Suppressor macrophage (primary cell): ENCODE results near the gene SCN10A.
A peak's percentile ranks its signal among the peaks of the same experiment; 100 is the strongest.

Source experiments
- DNase-seq, 4 experiments: peaks; one replicate each; pipeline ENCODE4 v3.0.0-alpha.2; 2020 to 2022

SCN10A gene

DNA sequence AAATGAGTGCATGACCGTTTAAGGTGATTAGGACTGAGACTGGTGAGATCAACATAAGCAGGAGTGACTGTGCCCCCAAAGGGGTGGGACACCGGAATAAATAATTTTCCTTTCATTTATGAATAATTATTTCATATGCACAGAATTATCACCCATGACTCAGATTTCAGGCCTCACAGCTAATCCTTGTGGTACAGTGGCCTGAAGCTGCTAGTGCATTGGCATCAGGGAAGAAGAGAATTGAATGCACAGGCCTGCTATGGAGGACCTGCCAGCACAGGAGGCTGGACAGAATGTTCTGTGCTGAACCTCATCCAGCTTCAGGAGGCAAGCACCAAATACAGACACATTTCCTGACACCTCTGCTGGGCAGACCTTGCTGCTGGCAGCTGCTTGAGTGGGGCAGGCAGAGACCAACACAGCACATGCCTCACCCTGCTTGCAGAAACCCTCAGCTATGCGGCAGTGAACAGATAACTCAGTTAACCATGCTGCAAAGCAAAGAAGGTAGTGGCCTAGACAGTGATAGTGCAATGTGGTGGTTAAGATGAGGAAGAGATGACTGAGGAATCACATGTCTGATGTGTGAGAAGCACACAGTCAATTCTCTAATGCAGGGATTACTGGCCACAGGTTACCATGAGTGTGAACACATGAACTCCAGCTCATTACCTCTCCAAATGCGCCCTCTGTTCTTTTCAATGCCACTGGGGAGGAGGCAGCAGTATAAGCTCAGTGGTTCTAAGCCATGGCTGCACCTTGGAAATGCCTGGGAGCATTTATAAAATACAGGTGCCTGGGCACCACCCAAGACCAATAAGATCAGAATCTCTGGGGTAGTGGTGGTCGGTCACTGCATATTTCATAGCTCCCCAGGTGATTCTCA is 98.4 kb downstream of the SCN10A start:
- DNase-seq = peak in 2 of 4 experiments; percentile 22 to 33

DNA sequence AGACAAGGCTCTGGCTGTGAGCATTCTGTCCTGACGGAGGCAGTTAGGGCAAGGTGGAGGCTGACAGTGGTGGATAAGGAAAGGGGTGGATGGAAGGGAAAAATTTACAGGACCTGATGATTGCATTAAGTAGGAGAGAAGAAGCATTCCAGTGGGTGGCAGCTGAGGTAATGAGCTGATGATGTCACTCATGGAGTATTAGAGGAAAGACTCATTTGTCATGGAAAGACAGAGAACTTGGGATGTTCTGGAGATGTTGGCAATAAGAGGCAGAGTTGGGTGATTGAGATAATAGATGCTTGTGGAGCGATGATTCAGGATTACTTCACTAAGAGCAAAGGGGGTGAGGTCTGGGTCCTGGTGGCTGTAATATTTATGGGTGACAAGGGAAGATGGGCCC is 102.9 kb downstream of the SCN10A start:
- no peak for DNase-seq

DNA sequence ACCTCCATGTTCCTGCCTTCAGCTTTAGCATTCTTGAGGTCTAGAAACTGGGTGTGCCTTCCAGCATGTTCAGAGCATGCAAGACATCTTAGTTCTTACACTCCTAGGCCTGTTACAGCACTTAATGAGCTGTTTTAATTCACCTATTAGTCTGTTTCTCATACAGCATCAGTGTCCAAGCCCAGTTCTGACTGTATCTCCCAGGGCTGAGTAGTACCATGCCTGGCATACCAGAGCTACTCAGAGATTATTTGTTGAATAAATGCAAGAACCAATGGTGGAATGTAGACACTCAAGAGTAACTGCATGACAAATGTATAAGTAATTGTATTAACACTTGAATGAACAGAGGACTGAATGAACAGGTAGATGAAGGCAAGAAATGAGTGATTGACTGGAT is 104.7 kb downstream of the SCN10A start:
- DNase-seq = no peak

DNA sequence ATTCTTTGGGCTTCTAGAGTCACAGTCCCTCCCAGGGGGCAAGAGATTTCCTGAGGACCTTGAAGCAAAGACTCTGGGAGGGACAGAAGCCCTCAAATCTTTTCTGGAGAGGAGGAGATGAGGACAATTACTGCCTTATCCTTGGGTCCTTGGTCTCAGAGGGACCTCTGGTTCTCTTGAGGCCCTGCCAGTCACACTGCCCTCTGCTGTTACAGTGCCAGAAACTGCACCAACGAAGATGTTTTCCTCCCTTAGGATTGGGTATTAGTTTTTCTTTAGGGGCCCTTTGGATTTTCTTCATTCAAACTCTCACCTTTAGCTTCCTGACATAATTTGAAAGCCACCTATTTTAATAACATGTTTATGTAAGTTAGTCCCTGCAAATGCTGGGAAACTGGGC is 108.3 kb downstream of the SCN10A start:
- peak in 3 of 4 experiments; percentile 5 to 22 (median 20) for DNase-seq

DNA sequence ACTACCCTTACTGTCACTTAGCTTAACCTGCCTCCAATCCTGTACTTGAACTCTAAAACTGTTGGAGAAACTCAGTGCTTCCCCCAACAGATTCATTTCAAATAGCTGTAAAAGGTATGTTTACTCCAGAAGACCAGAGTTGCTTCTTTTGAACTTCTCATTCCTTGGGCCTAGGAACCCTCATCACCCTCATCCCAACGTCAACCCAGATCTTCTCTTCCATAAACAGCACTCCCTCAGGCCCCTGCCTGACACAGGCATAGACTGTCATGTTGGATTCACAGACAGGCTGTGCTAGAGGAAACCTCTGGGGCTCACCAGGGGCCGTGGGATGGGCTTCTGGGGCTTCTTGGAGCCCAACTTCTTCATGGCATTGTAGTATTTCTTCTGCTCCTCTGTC is 109.1 kb downstream of the SCN10A start:
- no peak for DNase-seq

DNA sequence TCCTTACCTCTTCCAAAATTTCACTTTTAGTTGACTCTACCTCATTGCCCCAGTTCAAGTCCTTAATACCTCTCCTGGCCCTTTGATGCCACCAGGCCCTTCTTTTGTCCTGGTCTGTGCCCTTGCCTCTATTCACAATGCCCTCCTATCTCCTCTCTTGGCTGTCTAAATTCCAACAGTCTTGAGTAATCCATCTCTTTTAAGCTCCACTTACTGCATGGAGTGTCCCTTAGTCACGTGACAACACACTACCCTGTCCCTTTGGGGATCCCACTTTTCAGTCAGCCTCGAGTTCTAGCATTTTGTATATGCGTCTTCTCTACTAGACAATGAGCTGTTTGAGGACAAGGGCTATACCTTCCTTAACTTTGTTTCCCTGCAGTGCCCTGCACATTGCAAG is 113.8 kb downstream of the SCN10A start:
- no peak for DNase-seq

DNA sequence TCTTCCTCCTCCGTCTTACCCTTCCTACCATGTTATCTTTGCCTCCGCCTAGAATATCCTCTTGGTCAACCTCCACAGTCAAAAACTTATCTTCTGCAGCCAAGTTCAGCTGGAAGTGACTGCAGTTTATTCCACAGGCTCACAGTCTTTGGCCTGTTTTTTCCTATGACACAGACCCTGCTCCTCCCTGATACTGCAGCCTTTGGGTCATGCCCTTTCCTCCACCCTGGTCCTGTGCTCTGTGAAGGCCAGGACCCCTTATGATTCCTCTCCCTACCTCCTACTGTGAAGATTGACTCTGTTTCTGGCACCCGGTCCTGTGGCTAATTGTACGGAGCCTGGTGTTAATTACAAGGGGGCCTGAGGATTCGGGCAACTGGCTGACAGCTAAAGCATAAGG is 117.3 kb downstream of the SCN10A start:
- DNase-seq = no peak

DNA sequence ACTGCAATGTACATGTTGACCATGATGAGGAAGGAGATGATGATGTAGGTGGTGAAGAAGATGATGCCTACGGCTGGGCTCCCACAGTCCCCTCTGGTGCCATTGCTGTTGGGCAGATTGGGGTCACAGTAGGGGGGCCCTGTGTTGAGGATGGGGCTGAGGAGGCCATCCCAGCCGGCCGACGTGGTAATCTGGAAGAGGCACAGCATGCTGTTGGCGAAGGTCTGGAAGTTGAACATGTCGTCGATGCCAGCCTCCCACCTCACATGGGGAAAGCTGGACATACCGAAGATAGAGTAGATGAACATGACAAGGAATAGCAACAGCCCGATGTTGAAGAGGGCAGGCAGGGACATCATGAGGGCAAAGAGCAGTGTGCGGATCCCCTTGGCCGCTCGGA is 118.0 kb downstream of the SCN10A start:
- no peak for DNase-seq

DNA sequence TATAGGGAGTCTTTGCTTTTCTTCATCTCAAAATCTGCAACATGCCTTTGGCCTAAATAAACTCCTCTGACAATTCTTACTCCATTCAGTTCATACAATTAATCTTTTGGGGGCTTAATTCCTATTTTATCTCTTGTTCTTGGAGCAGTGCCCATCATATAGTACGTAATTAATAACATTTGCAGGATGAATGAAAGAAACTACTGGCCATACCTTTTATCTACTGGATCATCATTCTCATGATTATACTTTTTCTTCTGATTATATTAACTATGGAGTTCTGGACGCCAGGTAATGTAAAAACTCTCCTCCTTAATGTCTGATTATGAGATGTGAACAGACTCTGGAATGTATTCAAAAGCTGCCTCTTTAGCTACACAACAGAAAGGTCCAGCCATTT is 120.0 kb downstream of the SCN10A start:
- DNase-seq = no peak

DNA sequence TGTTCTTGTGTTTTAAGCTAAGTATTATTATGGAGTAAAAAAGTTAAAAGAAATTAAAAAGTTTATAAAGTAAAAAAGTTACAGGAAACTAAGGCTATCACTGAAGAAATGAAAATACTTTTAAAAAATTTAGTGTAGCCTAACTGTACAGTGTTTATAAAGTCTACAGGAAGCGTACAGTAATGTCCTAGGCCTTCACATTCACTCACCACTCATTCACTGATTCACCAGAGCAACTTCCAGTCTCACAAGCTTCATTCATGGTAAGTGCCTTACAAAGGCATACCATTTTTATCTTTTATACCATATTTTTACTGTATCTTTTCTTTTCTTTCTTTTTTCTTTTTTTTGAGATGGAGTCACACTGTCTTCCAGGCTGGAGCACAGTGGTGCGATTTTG is 125.8 kb downstream of the SCN10A start:
- DNase-seq = no peak

DNA sequence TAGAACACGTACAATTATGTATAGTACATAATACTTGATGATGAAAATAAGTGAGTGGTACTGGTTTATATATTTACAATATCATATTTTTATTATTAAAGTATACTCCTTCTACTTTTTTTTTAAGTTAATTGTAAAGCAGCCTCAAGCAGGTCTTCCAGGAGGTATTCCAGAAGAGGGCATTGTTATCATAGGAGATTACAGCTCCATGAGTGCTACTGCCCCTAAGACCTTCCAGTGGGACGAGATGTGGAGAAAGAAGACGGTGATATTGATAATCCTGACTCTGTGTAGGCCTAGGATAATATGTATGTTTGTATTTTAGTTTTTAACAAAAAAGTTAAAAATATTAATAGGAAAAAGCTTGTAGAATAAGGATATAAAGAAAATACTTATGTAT is 126.2 kb downstream of the SCN10A start:
- DNase-seq = no peak

DNA sequence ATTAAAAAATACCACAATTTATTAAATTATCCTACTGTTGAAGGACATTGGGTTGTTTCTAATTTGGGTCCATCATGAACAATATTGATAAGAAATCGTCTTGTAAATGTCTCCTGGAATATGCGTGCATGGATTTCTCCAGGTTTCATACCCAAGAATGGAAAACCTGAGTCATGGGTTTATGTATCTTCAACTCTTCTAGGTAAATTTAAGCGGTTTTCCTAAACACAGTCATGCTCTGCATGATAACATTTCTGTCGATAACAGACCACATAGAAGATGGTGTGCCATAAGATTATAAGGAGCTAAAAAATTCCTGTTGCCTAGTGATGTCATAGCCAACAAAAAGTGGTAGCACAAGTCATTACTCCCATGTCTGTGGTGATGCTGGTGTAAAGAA is 126.7 kb downstream of the SCN10A start:
- no peak for DNase-seq

DNA sequence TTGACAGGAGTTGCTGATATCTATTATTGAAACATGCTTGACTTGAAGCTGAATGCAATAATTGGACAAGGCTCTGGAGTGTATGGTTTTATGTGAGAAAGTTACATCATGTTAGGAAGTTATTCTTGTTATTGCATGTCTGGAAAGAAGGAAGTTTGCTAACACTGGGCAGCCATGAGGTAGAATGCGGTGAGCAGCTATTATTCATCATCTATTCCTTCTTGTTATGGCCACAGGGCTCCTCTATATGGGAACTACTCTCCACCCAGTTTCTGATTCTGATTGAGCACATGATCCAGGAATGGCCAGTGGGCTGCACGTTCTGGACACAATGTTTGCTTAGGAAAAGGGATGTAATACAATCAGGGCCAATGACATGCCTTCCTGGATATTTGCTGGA is 128.7 kb downstream of the SCN10A start:
- peak; percentile 47 to 63 (median 49) for DNase-seq

DNA sequence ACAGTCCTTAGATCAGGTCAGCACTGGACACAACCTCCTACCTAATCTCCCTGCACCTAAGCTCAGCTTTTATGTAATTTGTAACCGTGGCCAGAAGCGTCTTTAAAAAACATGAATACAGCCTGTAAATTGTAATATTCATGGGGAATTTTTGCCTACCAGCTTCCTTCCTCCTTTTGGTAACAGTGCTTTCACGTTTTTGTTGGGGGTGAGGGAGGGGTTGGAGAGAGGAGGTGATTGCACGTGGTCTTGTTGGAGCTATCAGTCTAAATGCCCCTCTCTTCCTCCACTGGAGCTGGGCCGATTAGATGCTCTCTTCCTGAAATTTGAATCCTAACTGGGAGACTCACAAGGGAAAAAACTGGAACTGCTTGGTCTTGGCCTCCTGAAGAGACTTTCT is 131.5 kb downstream of the SCN10A start:
- DNase-seq = peak in 1 of 4 experiments; percentile 9

DNA sequence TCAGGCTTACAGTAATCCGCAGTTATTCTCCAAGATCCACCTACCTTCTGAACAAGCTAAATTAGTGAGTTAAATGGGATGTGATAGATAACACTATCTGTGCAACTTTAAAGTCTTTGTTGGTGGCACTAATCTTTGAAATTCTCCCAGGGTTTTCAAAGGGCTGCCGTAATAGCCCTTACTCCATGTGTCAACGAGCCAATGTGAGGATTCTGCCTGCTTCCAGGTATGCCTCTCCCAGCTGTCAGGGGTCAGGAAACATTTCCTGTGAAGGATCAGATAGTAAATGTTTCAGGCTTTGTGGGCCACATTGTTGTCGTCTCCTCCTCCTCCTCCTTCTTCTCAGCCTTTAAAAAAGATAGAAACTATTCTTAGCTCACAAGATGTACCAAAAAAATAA is 146.3 kb downstream of the SCN10A start:
- DNase-seq = no peak

DNA sequence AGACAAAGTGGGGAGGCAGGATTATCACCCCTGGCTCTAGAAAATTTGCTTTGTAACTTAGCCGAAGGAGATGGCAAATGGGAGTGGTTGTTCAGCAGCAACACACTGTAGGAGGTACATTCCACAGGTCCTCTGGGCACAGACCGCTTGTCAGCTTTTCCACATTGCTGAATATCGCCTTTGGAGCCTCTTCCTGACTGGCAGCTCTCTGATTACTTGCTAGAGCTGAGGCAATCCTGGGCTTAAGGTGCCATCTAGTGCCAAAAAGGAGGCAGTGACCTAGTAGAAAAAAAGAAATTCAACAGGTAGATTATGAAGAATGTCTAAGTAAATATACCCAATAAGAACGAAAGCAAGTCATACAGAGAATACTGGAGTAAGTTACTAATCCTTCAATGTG is 153.5 kb downstream of the SCN10A start:
- DNase-seq = peak in 2 of 4 experiments; percentile 7 to 10

DNA sequence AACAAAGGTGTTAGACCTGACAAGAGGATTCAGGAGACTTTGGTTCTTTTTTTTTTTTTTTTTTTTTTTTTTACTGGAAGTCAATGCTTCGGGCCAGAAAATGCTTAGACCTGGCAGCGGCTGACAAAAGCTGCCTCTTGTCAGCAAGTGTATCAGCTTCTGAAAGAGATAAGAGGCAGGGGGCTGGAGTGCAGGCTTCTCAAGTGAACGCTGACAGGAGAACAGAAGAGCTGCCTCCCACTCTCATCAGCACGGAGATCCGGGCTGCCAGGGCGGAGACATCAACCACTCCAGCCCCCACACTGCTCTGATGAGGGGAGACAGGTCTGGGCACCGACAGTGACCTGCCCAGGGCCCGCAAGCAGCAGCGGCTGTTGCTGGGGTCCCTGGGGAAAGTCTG is 157.2 kb downstream of the SCN10A start:
- DNase-seq = no peak

DNA sequence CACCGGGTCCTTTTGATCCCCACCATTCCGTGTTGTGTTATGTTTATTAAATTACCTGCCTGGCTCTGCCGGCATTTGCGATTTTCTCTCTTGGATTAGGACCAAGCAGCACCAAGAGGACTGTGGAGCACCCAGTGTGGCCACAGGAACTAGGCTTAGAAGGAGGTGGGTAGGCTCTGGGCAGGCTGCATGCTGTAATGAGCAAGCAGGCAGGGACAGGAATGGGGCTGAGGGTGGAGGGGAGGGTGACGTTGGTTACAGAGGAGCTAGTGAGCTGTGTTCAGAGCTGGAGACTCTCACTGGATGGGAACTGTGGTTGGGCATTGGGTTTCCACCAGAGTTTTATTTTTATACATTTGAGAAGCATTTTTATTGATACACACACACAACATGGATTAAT is 158.6 kb downstream of the SCN10A start:
- DNase-seq = no peak

DNA sequence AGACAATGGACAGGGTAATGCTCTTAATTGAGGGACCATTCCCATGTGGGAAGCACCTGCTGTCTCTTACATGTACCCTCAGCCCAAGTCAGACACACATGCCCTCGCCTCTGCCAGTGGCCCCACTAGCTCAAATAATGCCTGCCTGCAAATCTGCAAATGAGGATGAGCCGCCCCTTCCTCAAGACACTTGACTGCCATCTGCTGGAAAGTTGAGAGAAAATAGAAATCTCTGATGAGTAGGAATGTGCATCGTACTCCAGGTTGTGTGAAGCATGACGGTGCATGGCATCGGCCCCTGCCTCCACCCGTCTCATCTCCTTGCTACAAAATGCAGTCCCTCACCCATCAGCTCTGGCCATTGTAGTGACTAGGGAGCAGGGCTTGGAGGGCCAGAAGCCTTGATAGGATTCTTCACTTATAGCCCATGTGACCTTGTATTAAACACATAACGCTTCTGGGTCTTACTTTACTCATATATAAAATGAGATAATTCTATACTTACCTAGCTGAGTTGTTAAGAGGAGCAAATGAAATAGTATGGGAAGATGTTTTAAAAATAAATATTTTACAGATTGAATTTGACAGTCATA is 160.2 kb downstream of the SCN10A start:
- DNase-seq = peak; percentile 5 to 62 (median 36)

DNA sequence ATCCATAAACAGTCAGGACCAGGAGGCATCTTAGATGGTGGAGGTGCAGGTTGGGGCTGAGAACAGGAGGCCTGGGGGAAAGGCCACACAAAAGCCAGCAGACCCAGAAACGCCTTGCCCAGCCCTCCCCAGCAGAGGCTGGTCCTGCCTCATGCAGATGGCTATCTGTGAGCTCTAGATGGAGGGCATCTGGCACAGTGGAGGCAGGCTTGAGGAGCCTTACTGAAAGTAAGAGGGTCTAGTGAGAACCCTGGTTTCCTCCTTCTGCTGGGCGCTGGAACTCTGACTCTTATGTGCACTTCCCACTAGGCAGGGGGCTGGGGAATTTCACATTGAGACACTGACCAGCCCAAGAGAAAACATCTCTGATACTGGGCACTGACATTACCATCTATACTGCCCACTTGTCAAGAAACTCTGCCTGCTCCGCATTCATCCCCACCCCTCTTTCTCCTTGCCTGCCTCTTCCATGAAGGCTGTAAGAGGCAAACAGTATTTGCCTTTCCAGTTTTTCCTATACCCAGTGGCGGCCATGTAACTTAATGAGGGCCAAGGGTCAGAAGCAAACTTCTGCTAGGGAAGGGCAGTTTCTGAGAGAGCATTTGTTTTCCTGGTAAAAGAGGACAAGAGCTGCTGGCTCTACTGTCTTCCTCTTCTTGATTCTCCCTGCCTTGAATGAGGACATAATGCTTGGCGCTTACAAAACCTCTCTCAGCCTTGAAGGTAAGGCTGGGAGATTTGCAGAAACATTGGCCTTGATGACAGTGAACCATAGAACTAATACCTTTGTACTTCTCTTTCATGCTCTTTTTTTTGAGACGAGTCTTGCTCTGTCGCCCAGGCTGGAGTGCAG is 162.1 kb downstream of the SCN10A start:
- DNase-seq = no peak

DNA sequence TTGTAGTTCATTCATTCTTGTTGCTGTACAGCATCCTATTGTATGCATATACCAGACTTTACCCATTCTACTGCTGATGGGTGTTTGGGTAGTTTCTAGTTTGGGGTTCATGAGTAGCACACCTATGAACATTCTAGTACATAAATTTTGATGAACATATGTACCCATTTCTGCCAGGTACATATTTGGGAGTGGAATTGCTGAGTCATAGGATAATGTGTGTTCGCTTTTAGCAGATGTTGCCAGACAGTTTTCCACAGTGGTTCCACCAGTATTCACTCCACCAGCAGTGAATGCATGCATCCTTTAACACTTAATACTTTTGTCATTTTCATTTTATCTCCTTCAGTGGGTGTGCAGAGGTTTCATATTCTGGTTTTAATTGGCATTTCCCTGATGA is 163.1 kb downstream of the SCN10A start:
- DNase-seq = no peak

DNA sequence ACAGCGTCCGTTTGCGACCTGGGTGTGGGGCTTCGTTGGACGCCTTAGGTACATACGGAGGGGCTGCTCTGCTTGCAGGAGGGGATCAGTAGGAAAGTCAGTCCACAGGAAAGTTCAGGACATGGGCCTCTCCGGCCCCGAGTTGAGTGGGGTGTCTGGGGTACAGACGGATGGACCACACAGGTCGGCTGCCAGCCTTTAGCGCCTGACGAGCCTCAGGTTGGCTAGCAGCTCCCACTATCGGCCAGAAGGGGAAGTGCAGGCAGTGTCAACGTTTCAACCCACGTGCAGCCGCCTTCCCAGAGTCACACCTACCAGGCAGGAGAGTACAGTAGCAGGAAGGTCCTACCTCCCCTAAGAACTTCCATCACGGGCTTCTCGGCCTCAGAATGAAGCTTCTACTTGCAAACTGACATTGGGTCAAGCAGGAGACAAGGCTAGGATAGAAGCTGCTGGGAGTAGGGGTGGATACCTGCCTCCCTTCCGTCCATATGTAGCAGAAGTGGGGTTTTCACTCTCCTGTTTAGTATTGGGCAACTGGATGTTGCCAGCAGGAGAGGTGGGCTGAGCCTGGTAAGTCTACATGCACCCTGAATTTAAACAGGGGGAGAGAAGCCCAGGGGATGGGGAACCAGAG is 164.7 kb downstream of the SCN10A start:
- DNase-seq = peak; percentile 68 to 83 (median 75)
